Measurements from ENCODE around the gene CHAT. TPM values are rescaled to one million over a fixed set of nuclear protein-coding genes. Genes with fewer than 3 reads are reported as not detected.

Gene CHAT
- total RNA-seq, 2 experiments from 2014 or later: not detected

GRCh38 chr10:49643241-49644034 is 29.6 kb downstream of the CHAT start:
- Histone ChIP-seq H3K79me2 (ENCODE audit: insufficient read depth, low read depth, low read length) (no peaks in the 10 kb centered on the region), H3K4me1 (ENCODE audit: insufficient read depth, low read length, poor library complexity, severe bottlenecking) (no peaks in the 10 kb centered on the region), H3K4me3 (ENCODE audit: low read depth, low read length, poor library complexity, severe bottlenecking) (no peak overlapping the region), H2AFZ (ENCODE audit: low read length) (no peak overlapping the region), H3K36me3 (ENCODE audit: insufficient read depth, low read length) (no peaks in the 10 kb centered on the region), H3K4me2 (ENCODE audit: low read length) (no peak overlapping the region), H3K9me3 (ENCODE audit: low read length) (no peaks in the 10 kb centered on the region), H4K20me1 (ENCODE audit: insufficient read depth, low read length) (no peaks in the 10 kb centered on the region), H3K9me2 (ENCODE audit: insufficient read depth, low read length) (no peaks in the 10 kb centered on the region), H3K27ac (ENCODE audit: low read depth, low read length, poor library complexity, severe bottlenecking) (no peak overlapping the region)
- TF ChIP-seq CTCF (conservative IDR thresholded peaks at IDR 0.05; ENCODE audit: low read length): no peak
- no peak for TF ChIP-seq EZH2phosphoT487 (IDR thresholded peaks at IDR 0.05; ENCODE audit: borderline replicate concordance, low read depth, low read length)
- DNase-seq (ENCODE audit: low spot score): no peak
- POLR2A ChIA-PET: no interaction called here
- intact Hi-C loops (cut with micrococcal nuclease; ENCODE audit: unreplicated experiment): no loop called here
- BruUV-seq (replicated peaks): no TSS peak
- CTCF ChIA-PET (ENCODE audit: unreplicated experiment): no interaction called here

GRCh38 chr10:49644035-49644646 is 30.3 kb downstream of the CHAT start:
- no peak for DNase-seq (ENCODE audit: low spot score)
- TF ChIP-seq CTCF (conservative IDR thresholded peaks at IDR 0.05; ENCODE audit: low read length) (no peak), EZH2phosphoT487 (IDR thresholded peaks at IDR 0.05; ENCODE audit: borderline replicate concordance, low read depth, low read length) (no peak)

GRCh38 chr10:49645417-49645816 is 31.6 kb downstream of the CHAT start:
- H4K20me1 ChIP-seq (ENCODE audit: insufficient read depth, low read length): no peaks in the 10 kb centered on the region
- H3K9me3 ChIP-seq (ENCODE audit: low read length): no peaks in the 10 kb centered on the region
- H3K79me2 ChIP-seq (ENCODE audit: insufficient read depth, low read depth, low read length): no peaks in the 10 kb centered on the region
- no peak overlapping the region for H3K27ac ChIP-seq (ENCODE audit: low read depth, low read length, poor library complexity, severe bottlenecking)
- intact Hi-C loops (cut with micrococcal nuclease; ENCODE audit: unreplicated experiment): no loop called here
- no peaks in the 10 kb centered on the region for H3K9me2 ChIP-seq (ENCODE audit: insufficient read depth, low read length)
- H3K36me3 ChIP-seq (ENCODE audit: insufficient read depth, low read length): no peaks in the 10 kb centered on the region
- CTCF ChIA-PET (ENCODE audit: unreplicated experiment): no interaction called here
- no peak overlapping the region for H3K4me3 ChIP-seq (ENCODE audit: low read depth, low read length, poor library complexity, severe bottlenecking)
- POLR2A ChIA-PET: no interaction called here
- H2AFZ ChIP-seq (ENCODE audit: low read length): no peak overlapping the region
- H3K4me1 ChIP-seq (ENCODE audit: insufficient read depth, low read length, poor library complexity, severe bottlenecking): no peaks in the 10 kb centered on the region
- TF ChIP-seq CTCF (conservative IDR thresholded peaks at IDR 0.05; ENCODE audit: low read length) (no peak), EZH2phosphoT487 (IDR thresholded peaks at IDR 0.05; ENCODE audit: borderline replicate concordance, low read depth, low read length) (no peak)
- BruUV-seq (replicated peaks): no TSS peak
- no peak overlapping the region for H3K4me2 ChIP-seq (ENCODE audit: low read length)
- no peak for DNase-seq (ENCODE audit: low spot score)

More at GRCh38 chr10:49644035-49644646, 30.3 kb downstream of the CHAT start:
- CTCF ChIA-PET (ENCODE audit: unreplicated experiment): no interaction called here
- H3K4me3 ChIP-seq (ENCODE audit: low read depth, low read length, poor library complexity, severe bottlenecking): no peak overlapping the region
- no peaks in the 10 kb centered on the region for H3K79me2 ChIP-seq (ENCODE audit: insufficient read depth, low read depth, low read length)
- H3K4me1 ChIP-seq (ENCODE audit: insufficient read depth, low read length, poor library complexity, severe bottlenecking): no peaks in the 10 kb centered on the region
- H3K9me3 ChIP-seq (ENCODE audit: low read length): no peaks in the 10 kb centered on the region
- H2AFZ ChIP-seq (ENCODE audit: low read length): no peak overlapping the region
- BruUV-seq (replicated peaks): no TSS peak
- no peaks in the 10 kb centered on the region for H4K20me1 ChIP-seq (ENCODE audit: insufficient read depth, low read length)
- POLR2A ChIA-PET: no interaction called here
- no peak overlapping the region for H3K4me2 ChIP-seq (ENCODE audit: low read length)
- H3K36me3 ChIP-seq (ENCODE audit: insufficient read depth, low read length): no peaks in the 10 kb centered on the region
- H3K27ac ChIP-seq (ENCODE audit: low read depth, low read length, poor library complexity, severe bottlenecking): no peak overlapping the region
- intact Hi-C loops (cut with micrococcal nuclease; ENCODE audit: unreplicated experiment): no loop called here
- H3K9me2 ChIP-seq (ENCODE audit: insufficient read depth, low read length): no peaks in the 10 kb centered on the region

Measured in OCI-LY7 (cell line).